Measurements from ENCODE around the gene TDRKH.

TDRKH gene

DNA sequence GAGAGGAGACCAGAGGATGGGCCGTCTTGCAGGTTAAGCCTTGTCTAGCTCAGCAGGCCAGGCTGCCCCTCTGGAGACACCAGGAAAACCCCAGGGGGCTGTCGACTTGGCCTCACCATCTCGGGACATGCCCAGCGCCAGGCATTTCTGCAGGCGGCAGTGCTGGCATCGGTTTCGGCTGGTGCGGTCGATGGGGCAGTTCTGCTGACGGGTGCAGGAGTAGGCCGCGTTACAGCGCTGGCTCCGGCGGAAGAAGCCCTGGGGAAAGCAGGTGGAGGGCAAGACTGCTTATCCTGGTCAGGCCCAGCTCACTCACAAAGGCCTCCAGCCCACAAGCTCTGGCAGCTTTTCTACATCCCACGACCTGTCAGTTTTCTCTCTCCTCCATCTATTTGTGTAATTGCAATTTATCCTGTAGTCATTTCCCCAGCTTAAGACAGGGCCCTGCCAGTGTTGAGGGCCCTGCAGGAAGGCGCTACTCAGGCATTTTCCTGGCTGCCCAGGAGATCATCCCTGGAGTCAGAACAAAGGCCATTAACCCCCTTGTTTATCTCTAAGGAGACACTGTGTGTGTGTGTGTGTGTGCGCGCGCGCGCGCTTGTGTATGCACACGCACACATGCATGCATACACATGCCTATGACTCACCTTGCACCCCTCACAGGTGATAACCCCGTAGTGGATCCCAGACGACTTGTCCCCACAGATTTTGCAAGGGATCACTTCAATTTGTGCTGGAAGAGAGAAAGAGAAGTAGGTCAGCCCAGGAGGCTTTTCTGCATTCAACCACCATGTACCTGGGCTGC lies 26.4 kb upstream of the TDRKH start:
- no peak for DNase-seq (ENCODE audit: low read depth, low spot score)
- TF ChIP-seq, protein P1, sequence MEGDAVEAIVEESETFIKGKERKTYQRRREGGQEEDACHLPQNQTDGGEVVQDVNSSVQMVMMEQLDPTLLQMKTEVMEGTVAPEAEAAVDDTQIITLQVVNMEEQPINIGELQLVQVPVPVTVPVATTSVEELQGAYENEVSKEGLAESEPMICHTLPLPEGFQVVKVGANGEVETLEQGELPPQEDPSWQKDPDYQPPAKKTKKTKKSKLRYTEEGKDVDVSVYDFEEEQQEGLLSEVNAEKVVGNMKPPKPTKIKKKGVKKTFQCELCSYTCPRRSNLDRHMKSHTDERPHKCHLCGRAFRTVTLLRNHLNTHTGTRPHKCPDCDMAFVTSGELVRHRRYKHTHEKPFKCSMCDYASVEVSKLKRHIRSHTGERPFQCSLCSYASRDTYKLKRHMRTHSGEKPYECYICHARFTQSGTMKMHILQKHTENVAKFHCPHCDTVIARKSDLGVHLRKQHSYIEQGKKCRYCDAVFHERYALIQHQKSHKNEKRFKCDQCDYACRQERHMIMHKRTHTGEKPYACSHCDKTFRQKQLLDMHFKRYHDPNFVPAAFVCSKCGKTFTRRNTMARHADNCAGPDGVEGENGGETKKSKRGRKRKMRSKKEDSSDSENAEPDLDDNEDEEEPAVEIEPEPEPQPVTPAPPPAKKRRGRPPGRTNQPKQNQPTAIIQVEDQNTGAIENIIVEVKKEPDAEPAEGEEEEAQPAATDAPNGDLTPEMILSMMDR (IDR thresholded peaks at IDR 0.05; ENCODE audit: low read depth, low read length), result no peak
- H3K4me3 ChIP-seq (ENCODE audit: low read depth, low read length), result no peak overlapping the region
- in situ Hi-C loops (cut with HindIII; ENCODE audit: low sequenced_read_pairs), result no loop called here

DNA sequence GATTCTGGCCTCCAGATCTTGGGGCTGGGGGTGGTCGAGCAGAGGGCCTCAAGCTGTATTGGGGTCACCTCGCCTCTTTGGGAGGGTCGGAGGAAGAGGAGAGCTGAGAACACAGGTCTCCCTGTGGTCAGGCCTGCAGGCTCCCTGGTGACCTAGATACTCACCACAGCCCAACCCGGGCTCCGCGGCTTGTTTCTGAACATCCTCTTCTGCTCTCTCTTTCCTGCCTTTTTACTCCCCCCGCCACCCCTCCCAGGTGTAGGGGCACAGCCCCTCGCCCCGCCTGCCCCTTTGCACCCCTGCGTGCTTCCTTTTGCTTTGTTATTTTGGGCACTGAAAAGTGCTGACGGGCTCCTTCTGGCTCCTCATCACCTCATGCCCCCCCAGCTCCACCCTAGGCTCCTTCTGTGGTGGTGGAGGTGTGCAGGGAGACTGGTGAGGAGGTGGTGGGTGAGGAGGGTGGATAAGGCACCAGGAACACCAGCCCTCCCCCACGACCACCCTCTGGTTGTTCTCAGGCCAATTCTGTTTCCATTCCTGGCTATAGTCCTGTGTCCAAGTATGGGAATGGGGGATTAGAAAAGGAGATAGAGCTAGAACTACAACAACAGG lies 25.5 kb upstream of the TDRKH start:
- H3K4me3 ChIP-seq (ENCODE audit: low read depth, low read length), result no peak overlapping the region
- TF ChIP-seq, protein P1 (IDR thresholded peaks at IDR 0.05; ENCODE audit: low read depth, low read length), result no peak
- in situ Hi-C loops (cut with HindIII; ENCODE audit: low sequenced_read_pairs), result no loop called here
- no peak for DNase-seq (ENCODE audit: low read depth, low spot score)

DNA sequence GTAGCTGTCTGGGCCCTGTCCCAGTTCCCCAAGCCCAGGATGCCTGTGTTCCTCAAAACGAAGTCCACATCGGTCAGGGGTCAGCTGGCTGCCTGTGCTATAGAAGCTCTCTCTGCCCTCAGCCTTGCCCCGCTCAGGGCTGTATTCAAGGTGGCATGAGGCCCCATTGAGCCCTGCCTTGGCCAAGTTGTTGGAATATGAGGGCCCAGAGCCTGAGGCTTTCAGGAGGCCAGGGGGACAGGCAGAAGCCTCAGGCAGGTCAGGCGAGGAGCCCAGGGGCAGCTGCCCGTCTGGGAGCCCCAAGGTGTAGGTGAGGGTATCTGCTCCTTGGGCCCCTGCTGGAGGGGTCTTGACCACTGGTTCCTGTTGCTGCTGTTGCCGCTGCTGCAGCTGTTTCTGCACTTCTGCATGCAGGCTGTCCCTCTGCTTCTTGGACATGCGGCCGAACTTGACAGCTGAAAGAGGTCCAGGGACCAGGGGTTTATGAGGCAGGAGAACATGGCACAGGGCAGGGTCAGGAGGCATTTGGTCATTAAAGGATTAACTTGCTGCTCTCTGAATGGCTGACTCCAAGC lies 24.8 kb upstream of the TDRKH start:
- TF ChIP-seq, protein P1 (IDR thresholded peaks at IDR 0.05; ENCODE audit: low read depth, low read length), result no peak
- DNase-seq (ENCODE audit: low read depth, low spot score), result no peak
- in situ Hi-C loops (cut with HindIII; ENCODE audit: low sequenced_read_pairs), result no loop called here
- no peak overlapping the region for H3K4me3 ChIP-seq (ENCODE audit: low read depth, low read length)

DNA sequence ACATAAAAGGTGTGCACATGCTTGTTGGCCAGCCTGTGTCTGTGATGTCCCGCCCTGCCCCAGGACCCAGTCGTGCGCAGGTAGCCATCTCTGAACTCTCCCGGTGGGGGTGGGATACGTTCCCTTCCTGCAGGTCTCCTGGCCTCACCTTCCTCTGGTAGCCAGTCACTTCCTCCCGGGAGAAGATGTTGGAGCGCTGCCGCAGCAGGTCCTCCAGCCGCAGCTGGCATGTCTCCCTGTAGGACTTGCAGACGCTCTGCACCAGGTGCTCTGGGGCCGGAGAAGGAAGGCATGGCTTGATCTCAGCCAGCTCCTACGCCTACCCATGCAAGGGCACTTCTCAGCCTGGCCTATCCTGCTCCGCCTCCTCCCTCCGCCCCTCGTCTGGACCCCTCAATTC lies 24.1 kb upstream of the TDRKH start:
- in situ Hi-C loops (cut with HindIII; ENCODE audit: low sequenced_read_pairs), result no loop called here
- TF ChIP-seq, protein P1 (IDR thresholded peaks at IDR 0.05; ENCODE audit: low read depth, low read length), result no peak
- no peak overlapping the region for H3K4me3 ChIP-seq (ENCODE audit: low read depth, low read length)
- no peak for DNase-seq (ENCODE audit: low read depth, low spot score)

DNA sequence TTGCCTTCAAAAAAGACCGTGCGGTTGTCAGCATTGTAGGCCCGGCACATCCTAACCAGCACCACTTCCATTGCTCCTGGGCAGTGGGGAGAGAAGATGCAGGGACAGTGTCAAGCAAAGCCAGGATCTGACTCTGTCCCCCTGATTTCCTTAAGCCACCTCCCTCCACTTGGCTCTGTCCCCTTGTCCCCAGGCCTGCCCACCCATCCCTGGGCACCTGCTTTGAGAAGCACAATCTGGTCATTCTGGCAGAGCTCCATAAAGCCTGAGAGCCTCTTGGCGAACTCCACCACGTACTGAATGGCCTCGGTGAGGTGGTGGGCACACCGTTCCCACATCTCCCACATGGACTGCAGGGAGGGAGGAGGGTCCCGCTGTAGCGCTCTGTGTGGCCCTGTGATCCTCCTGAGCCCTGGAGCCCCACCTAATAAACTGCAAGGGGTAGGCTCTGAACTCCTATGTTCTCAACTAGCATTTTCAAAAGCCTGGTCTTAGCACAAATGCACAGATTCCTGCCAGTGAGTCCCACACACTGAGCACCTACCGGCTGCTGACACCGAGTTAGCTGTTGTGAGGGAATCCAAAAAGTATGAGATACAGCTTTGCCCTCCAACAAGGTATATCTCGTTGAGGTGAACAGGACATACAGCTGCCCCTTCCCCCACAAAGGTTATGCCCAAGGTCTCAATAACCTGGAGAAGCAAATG lies 23.1 kb upstream of the TDRKH start:
- TF ChIP-seq, protein P1 (IDR thresholded peaks at IDR 0.05; ENCODE audit: low read depth, low read length), result no peak
- no peak for DNase-seq (ENCODE audit: low read depth, low spot score)
- no peak overlapping the region for H3K4me3 ChIP-seq (ENCODE audit: low read depth, low read length)
- in situ Hi-C loops (cut with HindIII; ENCODE audit: low sequenced_read_pairs), result no loop called here

DNA sequence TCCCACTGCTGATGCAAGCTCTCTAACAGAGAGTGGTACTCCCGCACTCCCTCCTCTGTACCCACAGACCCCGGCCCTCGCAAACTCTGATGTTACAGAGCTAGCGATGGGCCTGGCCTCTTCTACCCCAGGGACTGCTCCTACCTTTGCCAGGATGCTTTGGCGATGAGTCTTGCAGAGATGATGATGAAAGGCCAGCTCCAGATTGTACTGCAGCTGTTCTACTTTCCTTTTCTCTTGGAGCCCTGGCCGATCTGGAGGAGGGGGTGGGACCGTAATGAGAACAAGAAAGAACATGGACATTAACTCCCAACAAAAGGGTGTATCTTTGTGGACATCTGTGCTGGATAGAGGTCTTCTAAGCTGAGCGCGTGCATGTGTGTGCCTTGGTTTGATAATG lies 20.9 kb upstream of the TDRKH start:
- no peak overlapping the region for H3K4me3 ChIP-seq (ENCODE audit: low read depth, low read length)
- no peak for DNase-seq (ENCODE audit: low read depth, low spot score)
- in situ Hi-C loops (cut with HindIII; ENCODE audit: low sequenced_read_pairs), result no loop called here
- TF ChIP-seq, protein P1 (IDR thresholded peaks at IDR 0.05; ENCODE audit: low read depth, low read length), result no peak

Data from astrocyte of the spinal cord (primary cell).